Left kidney (tissue), 8 donors: Measurements from ENCODE around the gene ATG4D. TPM values are rescaled to one million over a fixed set of nuclear protein-coding genes. Genes with fewer than 3 reads are reported as not detected.

Experiments used
- DNase-seq: peaks from one replicate; pipeline ENCODE4 v3.0.0-alpha.2; 2013
- long read RNA-seq, 8 donors: transcript quantifications; one replicate each; lab custom pipeline, GENCODE V29; 2026
- polyA plus RNA-seq: library from polyadenylated mRNA; unstranded; fragments of 120-200 nt; gene quantifications from one replicate; pipeline ENCODE4 v1.2.1, GENCODE V29; 2013; ENCODE audit not compliant: insufficient read length

ATG4D gene
- polyA plus RNA-seq: 26.8 TPM
- long read RNA-seq, donor 1, partial matches to known transcripts: 73 of 75 reads
- long read RNA-seq, donor 1, other reads (novel, unspliced or antisense): 0 of 75 reads
- long read RNA-seq, donor 2, partial matches to known transcripts: 47 of 53 reads
- long read RNA-seq, donor 2, other reads (novel, unspliced or antisense): 0 of 53 reads
- long read RNA-seq, donor 3, partial matches to known transcripts: 14 of 20 reads
- long read RNA-seq, donor 3, other reads (novel, unspliced or antisense): 0 of 20 reads
- long read RNA-seq, donor 4, partial matches to known transcripts: 0 of 1 reads
- long read RNA-seq, donor 4, other reads (novel, unspliced or antisense): 0 of 1 reads
- long read RNA-seq, donor 5, transcript ATG4D-201 (10 exons, 1,949 nt): major isoform, 7 of 58 reads
- long read RNA-seq, donor 5, partial matches to known transcripts: 50 of 58 reads
- long read RNA-seq, donor 5, other reads (novel, unspliced or antisense): 0 of 58 reads
- long read RNA-seq, donor 6, partial matches to known transcripts: 50 of 57 reads
- long read RNA-seq, donor 6, other reads (novel, unspliced or antisense): 0 of 57 reads
- long read RNA-seq, donor 7, partial matches to known transcripts: 65 of 72 reads
- long read RNA-seq, donor 7, other reads (novel, unspliced or antisense): 0 of 72 reads
- long read RNA-seq, donor 8, partial matches to known transcripts: 21 of 23 reads
- long read RNA-seq, donor 8, other reads (novel, unspliced or antisense): 0 of 23 reads

- peak; percentile 71 for DNase-seq
These were observed at the start of gene ATG4D for GRCh38 chr19:10543420-10544241. Gene ATG4D, plus strand, starts transcription at chr19:10543904. Its CDS starts 187 bp downstream, at chr19:10544091.

DNA sequence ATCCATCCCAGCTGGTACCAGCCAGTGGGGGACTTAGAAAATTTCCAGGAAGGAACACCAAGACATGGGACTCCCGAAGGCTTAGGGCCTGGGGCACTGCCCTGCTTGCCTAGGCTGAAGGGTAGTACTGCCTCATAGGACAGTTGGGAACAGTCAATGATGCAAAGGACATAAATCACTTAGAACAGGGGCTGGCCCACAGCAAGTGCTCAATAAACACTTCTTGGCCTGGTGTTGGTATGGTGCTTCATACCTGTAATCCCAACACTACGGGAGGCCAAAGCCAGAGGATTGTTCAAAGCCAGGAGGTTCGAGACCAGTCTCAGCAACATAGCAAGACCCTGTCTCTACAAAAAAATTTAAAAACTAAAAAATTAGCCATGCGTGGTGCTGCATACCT is 46.3 kb upstream of the ATG4D start:
- DNase-seq: no peak

DNA sequence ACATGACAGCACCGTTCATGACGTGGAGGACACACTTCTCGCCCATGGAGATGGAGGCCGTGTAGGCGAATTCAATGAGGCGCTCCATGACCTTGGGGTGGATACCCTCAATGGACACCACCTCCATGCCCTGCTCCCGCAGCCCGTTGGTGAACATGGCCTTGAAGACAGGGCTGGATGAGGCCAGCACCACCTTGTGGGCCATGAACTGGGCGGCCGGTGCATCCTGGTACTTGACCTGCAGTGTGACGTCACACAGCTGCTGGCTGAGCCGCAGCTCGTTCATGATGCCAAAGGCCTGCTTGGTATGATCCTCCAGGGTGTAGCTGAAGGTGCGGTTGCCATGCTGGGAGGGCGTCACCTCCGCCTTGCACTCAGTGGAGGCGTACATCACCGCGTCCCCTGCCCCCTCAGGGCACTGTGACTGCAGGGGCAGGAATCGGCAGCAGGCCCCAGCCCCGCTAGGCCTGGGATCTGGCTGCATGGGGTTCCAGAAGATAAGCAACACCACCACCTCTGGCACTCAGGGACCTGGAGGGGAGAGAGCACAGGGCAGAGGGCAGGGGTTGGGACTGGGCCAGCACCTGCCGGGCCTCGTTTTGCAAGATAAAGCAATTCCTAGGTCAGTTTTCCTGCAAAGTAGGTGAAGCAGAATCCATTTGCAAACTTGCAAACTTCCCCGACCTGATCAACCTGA is 44.0 kb upstream of the ATG4D start:
- no peak for DNase-seq

- DNase-seq: no peak
These were observed 43.5 kb upstream of the ATG4D start for GRCh38 chr19:10500247-10500592.

DNA sequence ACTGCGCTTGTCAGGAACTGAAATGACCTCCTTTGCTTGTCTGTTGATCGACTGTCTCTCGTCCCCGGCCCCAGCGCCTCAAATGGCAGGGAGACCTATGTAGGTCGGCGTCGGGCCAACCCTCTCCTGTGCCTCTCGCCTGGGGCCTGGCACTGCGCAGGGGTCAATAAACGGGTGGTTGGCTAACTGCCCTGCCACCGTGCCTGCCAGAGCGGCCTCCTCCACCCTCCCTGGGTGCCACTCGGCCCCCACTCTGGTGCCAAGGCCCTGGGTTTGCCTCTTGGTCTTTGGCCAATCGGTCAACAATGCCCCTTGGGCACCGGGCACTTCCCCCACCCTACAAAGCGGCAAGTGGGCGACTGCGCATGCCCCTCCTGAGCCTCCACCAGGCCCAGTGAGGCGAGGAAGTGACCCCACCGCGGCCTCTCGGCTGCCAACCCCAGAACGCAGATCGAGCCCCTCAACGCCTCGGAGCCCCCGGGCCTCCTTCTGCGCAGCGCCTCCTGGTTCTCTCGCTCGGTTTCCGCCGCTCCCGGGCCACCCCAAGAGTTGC is 41.7 kb upstream of the ATG4D start:
- DNase-seq: no peak

DNA sequence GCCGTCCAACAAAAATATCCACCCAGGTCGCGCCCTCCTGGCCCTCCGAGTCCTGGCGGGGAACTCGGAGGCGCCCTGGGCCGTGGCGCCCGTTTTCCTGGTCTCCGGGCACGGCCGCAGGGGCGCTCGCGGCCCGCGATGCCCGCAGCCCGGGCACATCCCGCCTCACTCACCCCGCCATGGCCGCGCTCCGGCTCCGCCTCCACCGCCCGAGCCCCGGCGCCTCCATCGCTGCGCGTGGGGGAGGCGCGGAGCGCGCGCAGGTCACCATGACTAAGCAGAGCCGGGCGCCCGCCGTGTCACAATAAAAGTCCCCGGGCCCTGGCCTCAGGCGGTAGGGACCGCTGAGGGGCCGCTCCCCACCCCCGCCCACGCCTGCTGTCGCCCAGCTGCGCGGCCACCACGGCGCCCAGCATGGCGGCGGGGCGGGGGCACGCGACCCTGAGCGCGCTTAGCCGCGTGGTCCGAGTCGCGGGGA is 41.1 kb upstream of the ATG4D start:
- peak; percentile 93 for DNase-seq

GRCh38 chr19:10503002-10503789 is 40.5 kb upstream of the ATG4D start, which contains the start of gene KEAP1:
Gene KEAP1, minus strand, starts transcription at chr19:10503356. Its CDS starts 3,323 bp downstream, at chr19:10500033.
- DNase-seq: no peak

DNA sequence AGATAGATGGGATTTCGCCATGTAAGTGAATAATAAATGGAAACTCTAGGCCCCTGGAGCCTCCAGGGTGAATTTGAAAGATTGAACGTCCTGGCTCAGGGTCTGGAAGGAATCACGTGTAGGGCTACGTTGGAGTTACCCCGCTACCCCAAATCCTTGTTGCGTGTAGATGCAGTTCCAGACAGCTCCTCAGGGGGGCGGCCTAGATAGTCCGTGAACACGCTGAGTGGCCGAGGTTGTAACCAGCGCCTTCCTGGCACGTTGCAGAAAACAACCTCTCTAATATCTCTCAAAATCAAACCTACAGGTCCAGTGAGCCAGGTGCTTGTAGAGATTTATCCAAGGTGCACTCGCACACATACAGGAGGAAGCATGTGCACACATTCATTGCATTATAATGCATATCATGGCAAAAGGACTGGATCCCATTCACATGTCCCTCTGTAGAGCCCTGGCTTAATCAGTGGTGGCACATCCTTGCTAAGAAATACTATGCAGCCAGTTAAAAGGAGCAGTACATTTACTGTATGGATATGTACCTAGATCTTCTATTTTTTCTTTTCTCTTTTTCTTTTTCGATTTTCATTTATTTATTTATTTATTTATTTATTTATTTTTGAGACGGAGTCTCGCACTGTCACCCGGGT is 38.0 kb upstream of the ATG4D start:
- no peak for DNase-seq

- DNase-seq: no peak
These were observed 35.7 kb upstream of the ATG4D start for GRCh38 chr19:10508036-10508435.

GRCh38 chr19:10508707-10509106 is 35.0 kb upstream of the ATG4D start:
- no peak for DNase-seq

- no peak for DNase-seq
These were observed 33.4 kb upstream of the ATG4D start for GRCh38 chr19:10510301-10510802.

- DNase-seq: no peak
These were observed 30.5 kb upstream of the ATG4D start for GRCh38 chr19:10513223-10513622.

DNA sequence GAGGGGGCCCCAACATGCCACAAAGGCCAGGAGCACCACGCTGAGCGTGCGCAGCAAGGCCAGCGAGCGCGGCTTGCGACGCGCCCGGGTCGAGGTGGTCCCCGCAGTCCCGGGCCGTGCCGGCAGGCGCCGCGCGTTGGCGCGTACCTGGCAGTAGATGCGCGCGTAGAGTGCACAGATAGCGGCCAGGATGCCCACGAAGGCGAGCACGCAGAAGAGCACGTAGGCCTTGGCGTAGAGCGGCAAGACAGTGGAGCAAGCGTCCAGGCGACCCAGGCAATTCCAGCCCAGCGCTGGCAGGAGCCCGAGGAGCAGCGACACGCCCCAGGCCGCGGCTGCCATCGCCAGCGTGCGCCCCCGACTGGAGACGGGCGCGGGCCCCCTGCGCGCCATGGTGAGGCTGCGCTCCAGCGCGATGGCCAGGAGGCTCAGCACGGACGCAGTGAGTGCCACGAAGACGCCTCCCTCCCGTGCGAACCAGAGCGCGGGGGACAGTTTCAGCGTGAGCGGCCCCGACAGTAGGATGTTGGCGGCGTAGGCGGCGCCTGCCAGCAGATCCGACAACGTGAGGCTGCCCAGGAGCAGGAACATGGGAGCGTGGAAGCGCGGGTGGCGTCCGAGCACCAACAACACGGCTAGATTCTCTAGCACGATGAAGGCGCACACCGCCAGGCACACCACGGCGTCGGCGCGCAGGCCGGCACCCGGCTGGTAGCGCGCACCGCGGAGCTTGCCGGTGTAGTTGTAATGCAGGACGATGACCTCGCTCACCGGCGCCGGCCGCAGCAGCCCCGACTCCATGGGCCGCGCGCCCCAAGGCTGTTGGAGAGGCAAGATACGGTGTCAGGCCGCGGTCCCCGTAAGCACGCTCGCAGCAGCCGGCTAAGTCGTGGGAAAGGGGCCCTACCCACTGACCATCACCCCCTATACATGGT is 29.2 kb upstream of the ATG4D start:
- DNase-seq: no peak

- no peak for DNase-seq
These were observed 27.7 kb upstream of the ATG4D start for GRCh38 chr19:10516064-10516385.

- no peak for DNase-seq
These were observed 26.9 kb upstream of the ATG4D start for GRCh38 chr19:10516671-10517286.

DNA sequence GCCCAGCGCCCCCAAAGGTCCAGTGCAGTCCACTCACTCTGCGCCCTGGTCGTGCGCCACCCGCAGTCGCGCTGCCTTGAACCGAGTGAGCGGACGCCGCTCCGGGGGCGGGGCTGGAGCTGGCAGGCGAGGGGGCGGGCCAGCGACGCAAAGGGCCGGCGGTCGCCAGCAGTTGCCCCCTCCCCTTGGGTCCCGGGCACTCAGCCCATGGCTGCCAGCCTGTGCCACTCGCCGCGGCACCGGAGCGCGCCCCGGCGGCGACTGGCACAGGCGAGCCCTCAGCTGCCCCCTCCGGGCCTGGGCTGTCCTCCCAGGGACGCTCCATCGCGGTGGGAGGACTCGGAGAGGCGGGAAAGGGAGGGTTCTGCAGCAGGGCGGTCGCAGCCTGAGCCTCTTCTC is 26.3 kb upstream of the ATG4D start, which contains the start of gene S1PR5:
TSS of gene S1PR5 (minus strand) at position 87 of the 399 bp plus-strand sequence. CDS start 2,436 bp downstream, outside the sequence.
- DNase-seq: no peak

- DNase-seq: no peak
These were observed 25.8 kb upstream of the ATG4D start for GRCh38 chr19:10517760-10518443.
